SK-N-SH (cell line): ENCODE results near the gene AMFR. TPM values are rescaled to one million over a fixed set of nuclear protein-coding genes. Genes with fewer than 3 reads are reported as not detected.

ENCODE experiments used
- CTCF ChIA-PET: fragments of 300-600, 350-600 bp; formaldehyde crosslinking; extraction: SDS; loops from one replicate; lab custom pipeline; 2021; lab: Yijun Ruan, JAX
- POLR2A ChIA-PET: fragments of 350-600 bp; sonication (Branson Sonifier 250); formaldehyde crosslinking; extraction: SDS; loops from one replicate; lab custom pipeline; 2020; ENCODE audit warnings: antibody characterized with exemption, inconsistent platforms; lab: Yijun Ruan, JAX
- DNase-seq: peaks from one replicate; pipeline ENCODE4 v3.0.0; 2012
- H2AFZ ChIP-seq: fragments of 200-600 bp; sonication (generic); 2 replicates; pipeline ENCODE4 v1.8.1; 2016; ENCODE audit warnings: antibody characterized with exemption, mild to moderate bottlenecking, low read depth
- H3F3A ChIP-seq: fragments of 200-600 bp; sonication (generic); replicated peaks from 2 replicates; pipeline ENCODE3; 2016; ENCODE audit warnings: antibody characterized with exemption, mild to moderate bottlenecking; ENCODE audit not compliant: insufficient read depth
- H3K27ac ChIP-seq, 2 experiments: fragments of 200-500 bp in 1 of 2; fragments of 200-600 bp in 1 of 2; sonication (Bioruptor generic) in 1 of 2; sonication (generic), shearing (Covaris generic) in 1 of 2; 2 replicates each; pipeline versions ENCODE4 v1.5.1 to v1.6.1; 2014 to 2016; ENCODE audit warnings: low read depth in 2 of 2, inconsistent platforms in 1 of 2, low read length in 1 of 2, mild to moderate bottlenecking in 1 of 2, mixed read lengths in 1 of 2
- H3K27me3 ChIP-seq: fragments of 200-600 bp; sonication (generic), shearing (Covaris generic); 2 replicates; pipeline ENCODE4 v1.6.1; 2016; ENCODE audit warnings: mixed run types; ENCODE audit not compliant: insufficient read depth
- H3K36me3 ChIP-seq, 2 experiments: fragments of 200-500 bp in 1 of 2; fragments of 200-600 bp in 1 of 2; sonication (Bioruptor generic) in 1 of 2; sonication (generic) in 1 of 2; replicated peaks in 1 of 2; 2 replicates each; pipeline versions ENCODE3 to v1.5.1; 2014 to 2016; ENCODE audit warnings: low read length in 1 of 2, mild to moderate bottlenecking in 1 of 2; ENCODE audit not compliant: insufficient read depth in 2 of 2, control insufficient read depth in 1 of 2
- H3K4me1 ChIP-seq, 2 experiments: fragments of 200-500 bp in 1 of 2; fragments of 200-600 bp in 1 of 2; sonication (Bioruptor generic) in 1 of 2; sonication (generic), shearing (Covaris generic) in 1 of 2; 2 replicates each; pipeline versions ENCODE4 v1.5.1 to v1.6.1; 2014 to 2016; ENCODE audit warnings: low read depth in 1 of 2, low read length in 1 of 2, mixed run types in 1 of 2; ENCODE audit not compliant: insufficient read depth in 2 of 2, control insufficient read depth in 1 of 2
- H3K4me2 ChIP-seq: fragments of 200-600 bp; sonication (generic), shearing (Covaris generic); 2 replicates; pipeline ENCODE4 v1.6.1; 2017; ENCODE audit warnings: mixed run types
- H3K4me3 ChIP-seq, 2 experiments: fragments of 200-500 bp in 1 of 2; fragments of 200-600 bp in 1 of 2; sonication (Bioruptor generic) in 1 of 2; sonication (generic), shearing (Covaris generic) in 1 of 2; 2 replicates each; pipeline versions ENCODE4 v1.5.1 to v1.8.1; 2014 to 2016; ENCODE audit warnings: low read depth in 2 of 2, inconsistent platforms in 1 of 2, low read length in 1 of 2, mild to moderate bottlenecking in 1 of 2, mixed read lengths in 1 of 2, moderate library complexity in 1 of 2
- H3K79me2 ChIP-seq: fragments of 200-600 bp; sonication (generic); 2 replicates; pipeline ENCODE4 v1.8.1; 2017; ENCODE audit warnings: mild to moderate bottlenecking; ENCODE audit not compliant: insufficient read depth
- H3K9ac ChIP-seq: fragments of 200-600 bp; sonication (generic); 2 replicates; pipeline ENCODE4 v1.6.1; 2017; ENCODE audit warnings: mixed run types
- H3K9me2 ChIP-seq: fragments of 200-600 bp; sonication (generic); 2 replicates; pipeline ENCODE4 v1.6.1; 2017; ENCODE audit warnings: mixed run types
- H3K9me3 ChIP-seq: fragments of 200-600 bp; sonication (generic); 2 replicates; pipeline ENCODE4 v1.6.1; 2017; ENCODE audit warnings: mixed run types, mild to moderate bottlenecking, moderate library complexity
- H4K20me1 ChIP-seq: fragments of 200-600 bp; sonication (generic); 2 replicates; pipeline ENCODE4 v1.6.1; 2017; ENCODE audit warnings: mild to moderate bottlenecking, mixed run types; ENCODE audit not compliant: insufficient read depth
- ELF1 ChIP-seq: IDR thresholded peaks from 2 replicates; pipeline ENCODE4 v1.4.0; 2012
- FOXM1 ChIP-seq: IDR thresholded peaks from 2 replicates; pipeline ENCODE4 v1.4.0; 2012; ENCODE audit warnings: low read depth, mild to moderate bottlenecking
- GABPA ChIP-seq: IDR thresholded peaks from 2 replicates; pipeline ENCODE4 v1.4.0; 2012; ENCODE audit warnings: low read depth, mild to moderate bottlenecking
- GATA2 ChIP-seq: sonication (generic); formaldehyde crosslinking; IDR thresholded peaks from 2 replicates; pipeline ENCODE4 v1.5.0; 2020; ENCODE audit warnings: mild to moderate bottlenecking, missing genetic modification reagents
- JUND ChIP-seq: IDR thresholded peaks from 2 replicates; pipeline ENCODE4 v1.4.0; 2012
- MEF2A ChIP-seq: IDR thresholded peaks from 2 replicates; pipeline ENCODE4 v1.4.0; 2012; ENCODE audit warnings: low read depth, borderline replicate concordance
- POLR2AphosphoS5 ChIP-seq: IDR thresholded peaks from 2 replicates; pipeline ENCODE4 v1.6.1; 2012; ENCODE audit warnings: low read depth, low read length
- RFX5 ChIP-seq: IDR thresholded peaks from 2 replicates; pipeline ENCODE4 v1.6.1; 2012; ENCODE audit warnings: mild to moderate bottlenecking, improper control_type of control experiment, low read length
- SIN3A ChIP-seq: IDR thresholded peaks from 2 replicates; pipeline ENCODE4 v1.6.1; 2012; ENCODE audit warnings: low read depth, mild to moderate bottlenecking, low read length, moderate library complexity, borderline replicate concordance
- SMC3 ChIP-seq: IDR thresholded peaks from 2 replicates; pipeline ENCODE4 v1.6.1; 2012; ENCODE audit warnings: low read depth, low read length, improper control_type of control experiment
- TEAD4 ChIP-seq: IDR thresholded peaks from 2 replicates; pipeline ENCODE4 v1.4.0; 2012; ENCODE audit warnings: mild to moderate bottlenecking, borderline replicate concordance; ENCODE audit not compliant: insufficient read depth
- WGBS: methylation state at CpG from one replicate; pipeline ENCODE4 v1.1.6; 2017; ENCODE audit warnings: low lambda C conversion rate; 5-methylcytosine and 5-hydroxymethylcytosine counted together
- polyA plus RNA-seq, 3 experiments: library from polyadenylated mRNA; depleted of rRNA; stranded (reverse); fragments of >200 nt; gene quantifications; 2 replicates each; pipeline ENCODE4 v1.2.3, GENCODE V29; 2012
- TF ChIP-seq, protein P1 (sequence below): IDR thresholded peaks from 2 replicates; pipeline ENCODE4; 2012
- TF ChIP-seq, protein P2 (sequence below): IDR thresholded peaks from 2 replicates; pipeline ENCODE4 v1.6.1; 2012; ENCODE audit warnings: mild to moderate bottlenecking, low read depth, low read length, moderate library complexity
- TF ChIP-seq, protein P3 (sequence below): fragments of 200-600 bp; sonication (generic); IDR thresholded peaks from 2 replicates; pipeline ENCODE4 v1.6.1; 2017; ENCODE audit warnings: antibody characterized with exemption, mild to moderate bottlenecking, moderate library complexity
- TF ChIP-seq, protein P4 (sequence below): IDR thresholded peaks from 2 replicates; pipeline ENCODE4 v1.4.0; 2012; ENCODE audit warnings: low read depth, borderline replicate concordance
- TF ChIP-seq, protein P5 (sequence below): fragments of 150-350 bp; IDR thresholded peaks from 2 replicates; pipeline ENCODE4 v1.6.1; 2016; ENCODE audit warnings: mild to moderate bottlenecking, low read depth, low read length

AMFR gene
- polyA plus RNA-seq, 1 of the 3 experiments (the other 2 are of a cell fraction), result 65.3 TPM

DNA sequence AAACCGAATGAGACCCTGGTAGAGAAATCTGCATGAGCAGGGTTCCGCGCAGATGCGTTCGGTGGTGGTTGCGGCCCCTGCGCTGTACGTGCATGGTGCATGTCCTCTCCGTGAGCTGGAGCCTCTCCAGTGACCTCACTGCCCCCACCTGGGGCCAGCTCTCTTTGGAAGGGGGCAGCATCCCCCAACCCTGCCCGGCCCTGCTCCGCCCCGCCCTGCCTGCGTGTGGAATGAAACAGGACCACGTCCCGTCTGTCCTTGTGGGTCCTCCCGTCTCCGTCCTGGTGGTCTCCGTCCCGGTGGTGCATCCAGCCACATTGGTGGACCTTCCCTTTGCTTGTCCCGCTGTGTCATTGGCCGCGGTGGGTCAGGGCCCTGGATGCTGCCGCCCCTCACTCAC is 84.9 kb downstream of the AMFR start:
- H3K27ac ChIP-seq, result no peak overlapping the region
- no peaks in the 10 kb centered on the region for H3K36me3 ChIP-seq
- no peak overlapping the region for H3K4me3 ChIP-seq
- H3F3A ChIP-seq, result no peaks in the 10 kb centered on the region
- ChIA-PET POLR2A (no interaction called here), CTCF (interaction anchor here (1.3 to 3.5 kb wide), 3 partner anchors 15 to 876 kb away, joined by 3 to 18 read pairs (median 10); no protein-coding TSS in a partner anchor)
- H3K9me3 ChIP-seq, result no peaks in the 10 kb centered on the region
- WGBS, result 86% methylated on average over 16 of the region's 23 CpGs
- no peaks in the 10 kb centered on the region for H4K20me1 ChIP-seq
- H3K4me1 ChIP-seq, result peaks cover 0 to 13% of the 10 kb centered on the region in 2 experiments; a peak in 1 of 4 replicates
- H2AFZ ChIP-seq, result no peak overlapping the region
- no peak overlapping the region for H3K4me2 ChIP-seq
- no peaks in the 10 kb centered on the region for H3K9me2 ChIP-seq
- H3K79me2 ChIP-seq, result no peaks in the 10 kb centered on the region
- TF ChIP-seq SMC3 (no peak), GABPA (no peak), JUND (no peak), FOXM1 (no peak)
- no peak for DNase-seq
- no peak overlapping the region for H3K9ac ChIP-seq
- no peaks in the 10 kb centered on the region for H3K27me3 ChIP-seq

DNA sequence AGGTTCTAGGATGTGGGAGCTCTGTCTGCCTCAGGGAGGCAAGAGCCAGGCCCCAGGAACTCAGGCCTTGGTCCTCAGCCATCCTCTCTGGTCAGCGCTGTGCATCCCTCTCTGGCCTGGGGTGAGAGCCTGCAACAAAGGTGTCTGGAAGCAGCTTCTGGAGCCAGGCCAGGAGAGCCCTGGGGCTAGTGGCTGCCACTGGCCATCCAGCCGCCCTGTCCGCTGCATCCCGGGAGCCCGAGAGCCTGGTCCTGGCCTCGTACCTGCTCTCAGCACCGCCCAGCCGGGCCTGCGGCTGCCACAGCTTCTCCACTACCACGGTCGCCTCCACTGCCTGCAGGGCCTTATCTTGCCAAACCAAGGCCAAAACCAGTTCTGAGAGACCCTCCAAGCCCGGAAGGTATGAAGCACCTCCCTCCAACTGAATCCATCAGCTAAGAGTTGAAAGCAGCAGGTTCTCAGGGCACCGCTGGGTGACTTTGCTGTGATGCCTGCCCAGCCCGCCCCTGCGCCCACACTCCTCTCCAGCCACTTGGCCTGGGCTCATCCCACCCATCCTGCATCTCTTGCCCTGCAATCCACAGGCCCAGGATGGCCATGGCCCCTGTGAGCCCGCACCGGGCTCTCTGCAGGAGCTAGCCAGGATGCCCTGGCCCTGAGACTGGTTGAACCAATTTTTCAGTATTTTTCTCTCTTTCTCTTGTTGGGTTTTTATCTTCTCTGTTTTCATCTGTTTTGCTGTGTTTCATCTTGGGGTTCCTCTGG is 85.7 kb downstream of the AMFR start:
- no peak for DNase-seq
- Histone ChIP-seq H3K4me3 (no peak overlapping the region), H3K27ac (no peak overlapping the region), H3K4me1 (peaks cover 0 to 13% of the 10 kb centered on the region in 2 experiments; a peak in 1 of 4 replicates), H3K9me2 (no peaks in the 10 kb centered on the region), H3K27me3 (no peaks in the 10 kb centered on the region), H4K20me1 (no peaks in the 10 kb centered on the region), H3K9me3 (no peaks in the 10 kb centered on the region), H3K4me2 (no peak overlapping the region), H3K9ac (no peak overlapping the region), H3K36me3 (no peaks in the 10 kb centered on the region), H2AFZ (no peak overlapping the region), H3F3A (no peaks in the 10 kb centered on the region), H3K79me2 (no peaks in the 10 kb centered on the region)
- POLR2A ChIA-PET, result no interaction called here
- CTCF ChIA-PET, result interaction anchor here (3.2 to 3.5 kb wide), 2 partner anchors 17 to 21 kb away, joined by 10 to 14 read pairs; no protein-coding TSS in a partner anchor
- WGBS, result 76% methylated on average over 13 of the region's 17 CpGs
- TF ChIP-seq, protein P1, sequence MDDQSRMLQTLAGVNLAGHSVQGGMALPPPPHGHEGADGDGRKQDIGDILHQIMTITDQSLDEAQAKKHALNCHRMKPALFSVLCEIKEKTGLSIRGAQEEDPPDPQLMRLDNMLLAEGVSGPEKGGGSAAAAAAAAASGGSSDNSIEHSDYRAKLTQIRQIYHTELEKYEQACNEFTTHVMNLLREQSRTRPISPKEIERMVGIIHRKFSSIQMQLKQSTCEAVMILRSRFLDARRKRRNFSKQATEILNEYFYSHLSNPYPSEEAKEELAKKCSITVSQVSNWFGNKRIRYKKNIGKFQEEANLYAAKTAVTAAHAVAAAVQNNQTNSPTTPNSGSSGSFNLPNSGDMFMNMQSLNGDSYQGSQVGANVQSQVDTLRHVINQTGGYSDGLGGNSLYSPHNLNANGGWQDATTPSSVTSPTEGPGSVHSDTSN, result no peak
- no peak for TF ChIP-seq SIN3A
- TF ChIP-seq JUND, result no peak
- no peak for TF ChIP-seq GATA2 (CRISPR knock-in tag)
- TF ChIP-seq, protein P2, sequence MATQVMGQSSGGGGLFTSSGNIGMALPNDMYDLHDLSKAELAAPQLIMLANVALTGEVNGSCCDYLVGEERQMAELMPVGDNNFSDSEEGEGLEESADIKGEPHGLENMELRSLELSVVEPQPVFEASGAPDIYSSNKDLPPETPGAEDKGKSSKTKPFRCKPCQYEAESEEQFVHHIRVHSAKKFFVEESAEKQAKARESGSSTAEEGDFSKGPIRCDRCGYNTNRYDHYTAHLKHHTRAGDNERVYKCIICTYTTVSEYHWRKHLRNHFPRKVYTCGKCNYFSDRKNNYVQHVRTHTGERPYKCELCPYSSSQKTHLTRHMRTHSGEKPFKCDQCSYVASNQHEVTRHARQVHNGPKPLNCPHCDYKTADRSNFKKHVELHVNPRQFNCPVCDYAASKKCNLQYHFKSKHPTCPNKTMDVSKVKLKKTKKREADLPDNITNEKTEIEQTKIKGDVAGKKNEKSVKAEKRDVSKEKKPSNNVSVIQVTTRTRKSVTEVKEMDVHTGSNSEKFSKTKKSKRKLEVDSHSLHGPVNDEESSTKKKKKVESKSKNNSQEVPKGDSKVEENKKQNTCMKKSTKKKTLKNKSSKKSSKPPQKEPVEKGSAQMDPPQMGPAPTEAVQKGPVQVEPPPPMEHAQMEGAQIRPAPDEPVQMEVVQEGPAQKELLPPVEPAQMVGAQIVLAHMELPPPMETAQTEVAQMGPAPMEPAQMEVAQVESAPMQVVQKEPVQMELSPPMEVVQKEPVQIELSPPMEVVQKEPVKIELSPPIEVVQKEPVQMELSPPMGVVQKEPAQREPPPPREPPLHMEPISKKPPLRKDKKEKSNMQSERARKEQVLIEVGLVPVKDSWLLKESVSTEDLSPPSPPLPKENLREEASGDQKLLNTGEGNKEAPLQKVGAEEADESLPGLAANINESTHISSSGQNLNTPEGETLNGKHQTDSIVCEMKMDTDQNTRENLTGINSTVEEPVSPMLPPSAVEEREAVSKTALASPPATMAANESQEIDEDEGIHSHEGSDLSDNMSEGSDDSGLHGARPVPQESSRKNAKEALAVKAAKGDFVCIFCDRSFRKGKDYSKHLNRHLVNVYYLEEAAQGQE, result no peak
- no peak for TF ChIP-seq MEF2A
- TF ChIP-seq, protein P3, sequence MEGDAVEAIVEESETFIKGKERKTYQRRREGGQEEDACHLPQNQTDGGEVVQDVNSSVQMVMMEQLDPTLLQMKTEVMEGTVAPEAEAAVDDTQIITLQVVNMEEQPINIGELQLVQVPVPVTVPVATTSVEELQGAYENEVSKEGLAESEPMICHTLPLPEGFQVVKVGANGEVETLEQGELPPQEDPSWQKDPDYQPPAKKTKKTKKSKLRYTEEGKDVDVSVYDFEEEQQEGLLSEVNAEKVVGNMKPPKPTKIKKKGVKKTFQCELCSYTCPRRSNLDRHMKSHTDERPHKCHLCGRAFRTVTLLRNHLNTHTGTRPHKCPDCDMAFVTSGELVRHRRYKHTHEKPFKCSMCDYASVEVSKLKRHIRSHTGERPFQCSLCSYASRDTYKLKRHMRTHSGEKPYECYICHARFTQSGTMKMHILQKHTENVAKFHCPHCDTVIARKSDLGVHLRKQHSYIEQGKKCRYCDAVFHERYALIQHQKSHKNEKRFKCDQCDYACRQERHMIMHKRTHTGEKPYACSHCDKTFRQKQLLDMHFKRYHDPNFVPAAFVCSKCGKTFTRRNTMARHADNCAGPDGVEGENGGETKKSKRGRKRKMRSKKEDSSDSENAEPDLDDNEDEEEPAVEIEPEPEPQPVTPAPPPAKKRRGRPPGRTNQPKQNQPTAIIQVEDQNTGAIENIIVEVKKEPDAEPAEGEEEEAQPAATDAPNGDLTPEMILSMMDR, result no peak
- TF ChIP-seq RFX5, result no peak
- no peak for TF ChIP-seq ELF1
- TF ChIP-seq SMC3, result no peak
- TF ChIP-seq, protein P4, sequence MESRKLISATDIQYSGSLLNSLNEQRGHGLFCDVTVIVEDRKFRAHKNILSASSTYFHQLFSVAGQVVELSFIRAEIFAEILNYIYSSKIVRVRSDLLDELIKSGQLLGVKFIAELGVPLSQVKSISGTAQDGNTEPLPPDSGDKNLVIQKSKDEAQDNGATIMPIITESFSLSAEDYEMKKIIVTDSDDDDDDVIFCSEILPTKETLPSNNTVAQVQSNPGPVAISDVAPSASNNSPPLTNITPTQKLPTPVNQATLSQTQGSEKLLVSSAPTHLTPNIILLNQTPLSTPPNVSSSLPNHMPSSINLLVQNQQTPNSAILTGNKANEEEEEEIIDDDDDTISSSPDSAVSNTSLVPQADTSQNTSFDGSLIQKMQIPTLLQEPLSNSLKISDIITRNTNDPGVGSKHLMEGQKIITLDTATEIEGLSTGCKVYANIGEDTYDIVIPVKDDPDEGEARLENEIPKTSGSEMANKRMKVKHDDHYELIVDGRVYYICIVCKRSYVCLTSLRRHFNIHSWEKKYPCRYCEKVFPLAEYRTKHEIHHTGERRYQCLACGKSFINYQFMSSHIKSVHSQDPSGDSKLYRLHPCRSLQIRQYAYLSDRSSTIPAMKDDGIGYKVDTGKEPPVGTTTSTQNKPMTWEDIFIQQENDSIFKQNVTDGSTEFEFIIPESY, result no peak
- TF ChIP-seq, protein P5, sequence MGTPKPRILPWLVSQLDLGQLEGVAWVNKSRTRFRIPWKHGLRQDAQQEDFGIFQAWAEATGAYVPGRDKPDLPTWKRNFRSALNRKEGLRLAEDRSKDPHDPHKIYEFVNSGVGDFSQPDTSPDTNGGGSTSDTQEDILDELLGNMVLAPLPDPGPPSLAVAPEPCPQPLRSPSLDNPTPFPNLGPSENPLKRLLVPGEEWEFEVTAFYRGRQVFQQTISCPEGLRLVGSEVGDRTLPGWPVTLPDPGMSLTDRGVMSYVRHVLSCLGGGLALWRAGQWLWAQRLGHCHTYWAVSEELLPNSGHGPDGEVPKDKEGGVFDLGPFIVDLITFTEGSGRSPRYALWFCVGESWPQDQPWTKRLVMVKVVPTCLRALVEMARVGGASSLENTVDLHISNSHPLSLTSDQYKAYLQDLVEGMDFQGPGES, result no peak
- no peak for TF ChIP-seq FOXM1
- no peak for TF ChIP-seq POLR2AphosphoS5
- TF ChIP-seq TEAD4, result no peak
